Activated naive CD4-positive, alpha-beta T cell treated with anti-CD3 and anti-CD28 coated beads, Interleukin-2, amount 50 U/mL, for 72 hours (primary cell): ENCODE measurements around the gene CRIP3. TPM values are rescaled to one million over a fixed set of nuclear protein-coding genes. Genes with fewer than 3 reads are reported as not detected.
"Not testable (repeated sequence)": the region's sequence is repeated elsewhere in the genome, so short reads cannot be mapped to it uniquely, and the experiment has no call there.

ENCODE experiments used
- ATAC-seq, 2 donors: fragments of 150-1000 bp; cut with Tn5 transposase; 2 replicates each; pipeline ENCODE4 v1.10.0; 2021; ENCODE audit warnings: mild to moderate bottlenecking in 2 of 2, moderate library complexity in 2 of 2
- DNase-seq, 2 donors: peaks; one replicate each; pipeline ENCODE4 v3.0.0; 2021 to 2022; ENCODE audit warnings: low spot score in 2 of 2
- H3K27ac Mint-ChIP-seq, 2 donors: one replicate each; pipeline ENCODE4 v1.8.0; 2022; ENCODE audit warnings: mild to moderate bottlenecking in 2 of 2, mixed read lengths in 2 of 2
- H3K36me3 Mint-ChIP-seq, 2 donors: one replicate each; pipeline ENCODE4 v1.8.0; 2022; ENCODE audit warnings: mixed read lengths in 2 of 2
- H3K9me3 Mint-ChIP-seq, 2 donors: one replicate each; pipeline ENCODE4 v1.8.0; 2022; ENCODE audit warnings: mixed read lengths in 2 of 2
- total RNA-seq, 2 donors: library from RNA; stranded (reverse); gene quantifications; one replicate each; pipeline ENCODE4 v1.2.3, GENCODE V29; 2022

Gene CRIP3
- total RNA-seq, 2 donors from 2014 or later, result 4.2 to 6.4 TPM

DNA sequence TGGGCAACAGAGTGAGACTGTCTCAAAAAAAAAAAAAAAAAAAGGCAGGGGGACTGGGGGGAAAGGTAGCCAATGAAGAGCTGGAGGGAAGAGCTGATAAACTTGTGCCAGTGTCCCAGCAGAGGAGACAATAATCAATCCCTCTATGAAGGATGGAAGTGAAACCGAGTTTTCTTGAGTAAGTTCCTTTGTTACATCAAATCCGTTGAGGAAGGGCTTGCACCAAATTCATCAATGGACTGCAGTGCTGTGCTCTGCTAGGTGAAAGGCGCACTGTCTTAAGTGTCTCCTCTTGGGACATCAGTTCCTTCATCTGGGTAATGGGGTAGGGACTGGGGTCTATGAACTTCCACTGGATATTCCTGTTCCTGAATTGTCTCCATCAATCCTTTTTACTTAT is 3.0 kb upstream of the CRIP3 start:
- Mint-ChIP-seq H3K36me3 (no peaks in the 10 kb centered on the region), H3K27ac (no peak overlapping the region), H3K9me3 (no peaks in the 10 kb centered on the region)
- DNase-seq (no peak), ATAC-seq (no peak)

DNA sequence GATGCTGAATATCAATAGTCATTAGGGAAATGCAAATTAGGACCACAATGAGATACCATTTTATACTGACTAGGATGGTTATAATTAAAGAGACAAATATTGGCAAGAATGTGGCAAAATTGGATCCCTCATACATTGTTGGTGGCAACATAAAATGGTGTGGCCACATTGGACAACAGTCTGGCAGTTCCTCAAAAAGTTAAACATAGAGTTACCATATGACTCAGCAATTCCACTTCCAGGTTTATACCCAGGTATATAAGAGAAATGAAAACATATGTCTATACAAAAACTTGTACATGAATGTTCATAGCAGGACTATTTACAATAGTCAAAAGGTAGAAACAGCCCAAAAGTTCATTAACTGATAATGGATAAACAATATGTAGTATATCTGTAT is 2.0 kb upstream of the CRIP3 start:
- DNase-seq (no peak), ATAC-seq (no peak)
- Mint-ChIP-seq H3K9me3 (no peaks in the 10 kb centered on the region), H3K36me3 (no peaks in the 10 kb centered on the region), H3K27ac (no peak overlapping the region)

DNA sequence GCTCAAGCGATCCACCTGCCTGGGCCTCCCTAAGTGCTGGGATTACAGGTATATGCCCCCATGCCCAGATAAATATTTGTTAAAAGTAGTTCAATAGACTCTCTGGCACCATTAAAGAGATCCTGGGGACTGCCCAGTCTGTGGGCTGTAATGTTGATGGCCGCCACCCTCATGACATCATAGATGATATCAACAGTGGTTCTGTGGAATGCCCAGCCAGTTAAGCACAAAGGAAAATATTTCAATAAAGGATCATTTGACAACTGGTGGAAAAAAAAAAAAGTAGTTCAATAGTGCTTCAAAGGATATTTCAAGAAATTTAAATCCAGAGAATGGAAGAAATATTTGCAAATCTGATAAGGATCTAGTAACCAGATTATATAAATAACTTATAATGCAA is 1.5 kb upstream of the CRIP3 start:
- no peaks in the 10 kb centered on the region for H3K9me3 Mint-ChIP-seq
- no peak overlapping the region for H3K27ac Mint-ChIP-seq
- ATAC-seq, result no peak
- H3K36me3 Mint-ChIP-seq, result no peaks in the 10 kb centered on the region
- DNase-seq, result no peak

DNA sequence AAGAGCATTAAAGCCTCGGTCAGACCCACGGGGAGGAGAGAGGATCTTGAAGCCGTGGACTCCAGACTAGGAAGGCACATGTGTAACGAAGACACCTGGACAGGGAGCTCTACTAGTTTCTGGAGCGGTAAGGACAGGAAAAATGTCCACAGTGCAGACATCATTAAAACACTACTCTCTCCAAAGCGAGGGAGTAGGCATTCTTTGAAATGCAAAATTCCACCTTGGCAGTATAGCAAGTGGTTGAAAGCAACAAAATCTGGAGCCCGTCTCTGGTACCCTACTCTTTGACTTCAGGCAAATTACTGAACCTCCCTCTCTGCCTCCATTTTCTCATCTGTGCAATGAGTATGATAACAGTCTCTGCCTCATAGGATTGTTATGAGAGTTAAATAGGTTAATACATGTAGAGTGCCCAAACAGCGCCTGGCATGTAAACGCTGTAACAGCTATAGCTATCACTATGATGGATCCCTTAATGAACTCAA is 408 bp upstream of the CRIP3 start:
- Mint-ChIP-seq H3K9me3 (no peaks in the 10 kb centered on the region), H3K27ac (peak overlapping the region in 1 of 2 donors; percentile 68), H3K36me3 (no peaks in the 10 kb centered on the region)
- DNase-seq, result no peak
- no peak for ATAC-seq

DNA sequence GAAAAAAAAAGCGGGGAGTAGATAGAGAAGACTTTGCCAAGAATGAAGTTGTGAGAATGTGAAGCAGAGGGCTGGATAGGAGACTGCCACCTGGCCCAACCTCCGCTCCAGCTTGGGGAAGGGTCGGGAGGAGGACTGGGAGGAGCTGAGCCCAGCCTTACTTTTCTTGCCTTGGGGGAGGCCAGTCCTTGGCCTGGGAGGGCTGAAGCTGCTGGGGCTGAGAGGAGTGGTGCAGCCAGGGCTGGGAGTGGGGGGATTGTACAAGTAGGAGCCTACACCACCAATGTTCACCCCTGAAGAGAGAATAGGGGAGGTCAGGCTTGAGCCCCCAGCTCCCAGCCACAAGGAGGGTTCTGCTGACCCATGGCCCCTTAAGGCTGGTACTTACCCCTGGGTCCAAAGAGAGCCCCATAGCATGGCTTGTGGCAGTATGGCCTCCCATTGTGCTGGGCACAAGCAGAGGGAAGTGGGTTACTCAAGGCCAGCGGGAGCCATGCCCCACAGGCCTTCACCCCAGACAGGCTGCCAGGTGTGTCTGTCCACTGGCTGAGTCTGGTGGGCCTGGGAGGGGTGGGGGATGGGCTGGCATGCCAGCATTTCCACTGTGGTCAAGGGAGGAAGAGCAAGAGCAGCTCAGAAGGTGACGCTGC is 1.1 kb downstream of the CRIP3 start:
- no peaks in the 10 kb centered on the region for H3K36me3 Mint-ChIP-seq
- no peak for DNase-seq
- no peaks in the 10 kb centered on the region for H3K9me3 Mint-ChIP-seq
- no peak for ATAC-seq
- no peak overlapping the region for H3K27ac Mint-ChIP-seq

DNA sequence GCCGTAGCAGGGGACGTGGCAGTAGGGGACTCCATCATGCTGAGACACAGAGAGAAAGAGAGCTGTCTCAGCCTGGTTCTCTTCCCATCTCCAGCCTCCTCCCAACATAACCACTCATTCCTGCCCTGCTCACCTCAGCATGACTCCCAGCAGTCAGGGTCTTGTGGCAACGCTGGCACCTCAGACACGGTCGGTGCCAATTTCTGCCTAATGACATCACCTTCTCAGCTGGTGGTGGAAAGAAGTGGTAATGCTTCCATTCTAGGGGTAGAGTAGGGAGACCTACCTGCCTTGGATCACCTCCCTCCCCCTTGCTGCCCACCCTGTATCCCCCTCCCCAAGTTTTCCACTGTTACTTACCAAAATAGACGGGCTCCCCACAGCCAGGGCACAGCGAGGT is 2.5 kb downstream of the CRIP3 start:
- Mint-ChIP-seq H3K9me3 (no peaks in the 10 kb centered on the region), H3K36me3 (no peaks in the 10 kb centered on the region), H3K27ac (no peak overlapping the region)
- ATAC-seq, result no peak
- DNase-seq, result no peak

DNA sequence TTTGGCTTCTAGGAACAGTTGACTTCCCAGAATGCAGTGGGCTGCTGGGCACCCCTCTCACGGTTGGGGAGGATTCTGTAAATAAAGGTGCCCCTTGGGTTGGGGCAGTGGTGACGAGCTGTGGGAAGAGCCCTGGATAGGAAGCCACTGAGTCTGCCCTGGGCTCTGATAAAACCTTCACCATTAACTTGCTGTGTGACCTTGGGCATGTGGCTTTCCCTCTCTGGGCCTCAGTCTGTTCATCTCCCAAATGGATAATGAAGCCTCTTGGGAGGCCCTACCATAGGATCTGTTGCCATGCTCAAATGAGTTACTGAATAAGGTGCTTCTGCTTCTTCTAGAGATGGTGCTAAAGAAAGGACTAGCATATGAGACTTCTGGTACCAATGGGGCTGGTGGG is 3.7 kb downstream of the CRIP3 start:
- Mint-ChIP-seq H3K9me3 (no peaks in the 10 kb centered on the region), H3K27ac (no peak overlapping the region), H3K36me3 (no peaks in the 10 kb centered on the region)
- ATAC-seq (no peak), DNase-seq (no peak)

DNA sequence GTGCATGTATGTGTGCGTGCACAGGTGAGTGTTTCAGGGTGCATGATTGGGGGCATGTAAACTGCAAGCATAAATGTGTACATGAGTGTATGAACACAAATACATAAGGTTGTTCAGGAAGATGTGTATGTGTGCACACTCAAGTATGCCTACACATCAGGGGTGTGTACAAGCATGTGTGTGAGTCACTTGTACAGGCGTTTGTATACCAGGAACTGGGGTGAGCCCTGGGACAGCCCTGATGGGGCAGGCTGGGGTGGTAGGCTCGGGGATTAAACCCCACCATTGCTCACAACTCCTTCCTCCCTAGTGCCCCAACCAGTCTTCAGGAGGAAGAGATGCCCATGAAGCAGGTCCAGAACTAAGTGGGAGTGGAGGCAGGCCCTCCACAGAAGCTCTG is 4.3 kb downstream of the CRIP3 start:
- DNase-seq, result no peak
- Mint-ChIP-seq H3K27ac (no peak overlapping the region), H3K9me3 (no peaks in the 10 kb centered on the region), H3K36me3 (no peaks in the 10 kb centered on the region)
- no peak for ATAC-seq

DNA sequence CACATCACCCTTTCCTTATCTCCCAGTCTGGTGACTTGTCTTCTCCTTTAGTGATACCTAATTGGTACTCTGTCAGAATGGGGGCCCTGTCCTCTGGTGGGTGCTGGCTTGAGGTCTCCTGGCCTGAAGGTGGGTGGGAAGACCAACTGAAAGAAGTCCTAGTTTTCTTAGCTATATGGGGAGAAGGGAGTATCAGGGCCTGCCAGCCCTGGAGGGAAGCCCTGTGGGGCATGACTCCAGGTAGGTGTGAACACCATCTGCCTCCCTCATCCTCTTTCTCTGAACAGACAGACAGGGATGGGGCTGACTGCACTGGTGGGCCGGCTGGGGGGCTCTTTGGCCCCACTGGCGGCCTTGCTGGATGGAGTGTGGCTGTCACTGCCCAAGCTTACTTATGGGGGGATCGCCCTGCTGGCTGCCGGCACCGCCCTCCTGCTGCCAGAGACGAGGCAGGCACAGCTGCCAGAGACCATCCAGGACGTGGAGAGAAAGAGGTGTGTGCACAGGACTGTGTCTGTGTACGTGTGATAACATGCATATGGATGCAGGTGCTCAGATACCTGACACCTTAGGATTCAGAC is 4.8 kb downstream of the CRIP3 start:
- no peak for DNase-seq
- Mint-ChIP-seq H3K36me3 (no peaks in the 10 kb centered on the region), H3K9me3 (no peaks in the 10 kb centered on the region), H3K27ac (no peak overlapping the region)
- no peak for ATAC-seq

DNA sequence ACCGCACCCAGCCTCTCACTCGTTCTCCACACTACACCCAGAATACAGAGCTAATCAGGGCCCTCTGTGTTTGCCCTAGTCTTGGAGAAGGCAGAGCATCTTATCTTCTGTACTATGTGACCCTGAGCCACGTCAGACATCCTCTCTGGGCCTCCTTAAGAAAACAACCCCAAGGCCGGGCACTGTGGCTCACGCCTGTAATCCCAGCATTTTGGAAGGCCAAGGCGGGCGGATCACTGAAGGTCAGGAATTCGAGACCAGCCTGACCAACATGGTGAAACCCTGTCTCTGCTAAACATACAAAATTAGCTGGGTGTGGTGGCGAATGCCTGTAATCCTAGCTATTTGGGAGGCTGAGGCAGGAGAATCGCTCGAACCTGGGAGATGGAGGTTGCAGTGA is 5.6 kb downstream of the CRIP3 start:
- not testable (repeated sequence) for H3K9me3 Mint-ChIP-seq, H3K36me3 Mint-ChIP-seq, ATAC-seq, H3K27ac Mint-ChIP-seq, DNase-seq

DNA sequence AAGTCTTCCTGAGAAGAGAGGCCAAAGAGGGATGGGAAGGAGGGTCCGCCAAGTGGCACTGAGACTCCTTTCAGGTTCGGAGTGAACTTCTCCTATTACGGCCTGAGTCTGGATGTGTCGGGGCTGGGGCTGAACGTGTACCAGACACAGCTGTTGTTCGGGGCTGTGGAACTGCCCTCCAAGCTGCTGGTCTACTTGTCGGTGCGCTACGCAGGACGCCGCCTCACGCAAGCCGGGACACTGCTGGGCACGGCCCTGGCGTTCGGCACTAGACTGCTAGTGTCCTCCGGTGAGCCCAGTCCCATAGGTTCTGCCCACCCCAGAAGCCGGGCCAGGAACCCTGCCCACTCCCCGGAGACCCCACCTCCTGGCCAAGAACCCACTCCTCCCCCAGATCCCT is 6.5 kb downstream of the CRIP3 start:
- no peak for DNase-seq
- Mint-ChIP-seq H3K36me3 (no peaks in the 10 kb centered on the region), H3K27ac (no peak overlapping the region), H3K9me3 (no peaks in the 10 kb centered on the region)
- no peak for ATAC-seq

DNA sequence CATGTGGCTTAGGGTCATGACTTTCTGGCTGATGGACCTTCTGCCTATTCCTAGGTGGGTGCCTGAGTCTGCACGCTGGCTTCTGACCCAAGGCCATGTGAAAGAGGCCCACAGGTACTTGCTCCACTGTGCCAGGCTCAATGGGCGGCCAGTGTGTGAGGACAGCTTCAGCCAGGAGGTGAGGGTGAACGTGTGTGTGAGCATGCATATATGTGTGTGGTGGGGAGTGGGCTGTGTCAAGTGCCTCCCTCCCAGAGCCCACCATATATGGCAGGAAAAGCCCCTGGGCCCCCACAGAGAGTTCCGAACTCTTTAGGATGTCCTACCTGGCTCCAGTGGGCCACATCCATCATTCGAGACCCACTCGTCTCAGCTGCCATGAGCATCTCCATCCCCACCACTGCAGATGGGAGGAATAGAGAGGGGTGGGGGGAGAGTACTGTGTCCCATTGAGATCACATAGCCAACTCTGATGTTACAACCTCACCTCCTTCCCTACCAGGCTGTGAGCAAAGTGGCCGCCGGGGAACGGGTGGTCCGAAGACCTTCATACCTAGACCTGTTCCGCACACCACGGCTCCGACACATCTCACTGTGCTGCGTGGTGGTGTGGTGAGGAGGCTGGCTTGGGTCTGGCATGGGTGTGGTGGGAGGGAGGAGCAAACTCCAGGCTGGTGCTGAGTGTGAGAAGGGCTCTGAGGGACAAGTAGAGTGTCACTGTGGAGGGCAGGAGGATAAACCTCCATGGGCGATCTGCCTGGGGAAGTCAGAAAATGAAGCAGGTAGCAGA is 7.3 kb downstream of the CRIP3 start:
- no peak for ATAC-seq
- H3K27ac Mint-ChIP-seq, result no peak overlapping the region

DNA sequence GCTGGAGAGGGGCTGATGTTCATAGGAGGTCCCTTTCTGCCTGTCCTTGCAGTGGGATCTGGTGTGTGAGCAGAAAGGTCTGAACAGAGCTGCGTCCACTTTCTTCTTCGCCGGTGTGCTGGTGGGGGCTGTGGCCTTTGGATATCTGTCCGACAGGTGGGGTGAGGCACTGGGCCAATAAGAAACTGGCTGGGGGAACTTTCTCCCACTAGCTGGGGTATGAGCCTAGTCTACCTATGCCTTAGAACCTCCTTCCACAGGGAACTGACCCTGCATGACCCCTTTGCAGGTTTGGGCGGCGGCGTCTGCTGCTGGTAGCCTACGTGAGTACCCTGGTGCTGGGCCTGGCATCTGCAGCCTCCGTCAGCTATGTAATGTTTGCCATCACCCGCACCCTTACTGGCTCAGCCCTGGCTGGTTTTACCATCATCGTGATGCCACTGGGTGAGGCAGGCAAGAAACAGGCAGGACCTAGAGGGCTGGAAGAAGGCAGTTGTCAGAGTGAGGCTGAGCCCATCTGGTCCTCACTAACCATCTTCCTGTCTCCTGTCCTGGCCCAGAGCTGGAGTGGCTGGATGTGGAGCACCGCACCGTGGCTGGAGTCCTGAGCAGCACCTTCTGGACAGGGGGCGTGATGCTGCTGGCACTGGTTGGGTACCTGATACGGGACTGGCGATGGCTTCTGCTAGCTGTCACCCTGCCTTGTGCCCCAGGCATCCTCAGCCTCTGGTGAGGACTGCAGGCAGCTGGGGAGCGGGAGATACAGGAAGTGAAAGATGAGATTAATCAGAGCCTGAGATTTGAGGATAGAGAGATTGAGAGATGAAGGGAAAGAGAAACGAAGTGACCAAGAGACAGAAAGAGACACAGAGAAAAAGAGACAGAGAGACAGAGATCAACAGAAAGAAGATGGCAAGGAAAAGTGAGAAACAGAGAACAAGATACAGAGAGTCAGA is 9.0 kb downstream of the CRIP3 start:
- H3K27ac Mint-ChIP-seq, result no peak overlapping the region
- H3K9me3 Mint-ChIP-seq, result no peaks in the 10 kb centered on the region
- DNase-seq, result no peak
- no peak for ATAC-seq
- H3K36me3 Mint-ChIP-seq, result no peaks in the 10 kb centered on the region

More for the DNA sequence above, 7.3 kb downstream of the CRIP3 start:
- Mint-ChIP-seq H3K36me3 (no peaks in the 10 kb centered on the region), H3K9me3 (no peaks in the 10 kb centered on the region)
- no peak for DNase-seq

DNA sequence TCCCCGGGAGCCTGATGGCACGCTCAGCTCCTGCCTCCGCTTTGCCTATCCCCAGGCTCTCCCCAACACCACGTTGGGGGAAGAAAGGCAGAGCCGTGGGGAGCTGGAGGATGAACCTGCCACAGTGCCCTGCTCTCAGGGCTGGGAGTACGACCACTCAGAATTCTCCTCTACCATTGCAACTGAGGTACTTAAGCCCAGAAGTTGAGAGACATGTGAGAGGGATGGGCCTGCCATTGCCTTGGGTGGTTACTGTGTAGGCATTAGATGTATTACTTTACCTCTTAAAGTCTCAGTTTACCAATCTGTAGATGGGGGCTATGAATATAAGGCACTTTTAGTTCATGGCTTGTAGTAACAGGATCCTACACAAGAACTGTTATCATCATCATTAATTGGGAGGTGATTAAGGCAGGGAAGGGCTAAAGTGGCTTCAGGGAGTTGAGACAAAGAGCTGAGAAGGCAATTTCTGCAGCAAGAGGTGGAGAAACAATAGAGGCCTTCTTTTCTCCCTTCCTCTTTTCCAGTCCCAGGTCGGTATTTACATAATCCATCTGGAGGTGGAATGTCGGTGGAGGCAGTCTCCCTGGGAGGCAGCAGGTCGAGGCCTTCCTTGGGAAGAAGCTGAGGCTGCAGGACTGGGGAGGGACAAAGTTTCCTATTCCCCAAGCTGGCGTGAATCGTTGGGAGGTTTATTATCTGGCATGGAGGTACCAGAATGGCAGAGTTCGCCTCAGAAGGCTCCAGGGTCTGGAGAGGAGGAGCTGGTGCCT is 9.9 kb downstream of the CRIP3 start:
- DNase-seq (no peak), ATAC-seq (no peak)
- H3K9me3 Mint-ChIP-seq, result no peaks in the 10 kb centered on the region
- no peaks in the 10 kb centered on the region for H3K36me3 Mint-ChIP-seq
- H3K27ac Mint-ChIP-seq, result no peak overlapping the region

DNA sequence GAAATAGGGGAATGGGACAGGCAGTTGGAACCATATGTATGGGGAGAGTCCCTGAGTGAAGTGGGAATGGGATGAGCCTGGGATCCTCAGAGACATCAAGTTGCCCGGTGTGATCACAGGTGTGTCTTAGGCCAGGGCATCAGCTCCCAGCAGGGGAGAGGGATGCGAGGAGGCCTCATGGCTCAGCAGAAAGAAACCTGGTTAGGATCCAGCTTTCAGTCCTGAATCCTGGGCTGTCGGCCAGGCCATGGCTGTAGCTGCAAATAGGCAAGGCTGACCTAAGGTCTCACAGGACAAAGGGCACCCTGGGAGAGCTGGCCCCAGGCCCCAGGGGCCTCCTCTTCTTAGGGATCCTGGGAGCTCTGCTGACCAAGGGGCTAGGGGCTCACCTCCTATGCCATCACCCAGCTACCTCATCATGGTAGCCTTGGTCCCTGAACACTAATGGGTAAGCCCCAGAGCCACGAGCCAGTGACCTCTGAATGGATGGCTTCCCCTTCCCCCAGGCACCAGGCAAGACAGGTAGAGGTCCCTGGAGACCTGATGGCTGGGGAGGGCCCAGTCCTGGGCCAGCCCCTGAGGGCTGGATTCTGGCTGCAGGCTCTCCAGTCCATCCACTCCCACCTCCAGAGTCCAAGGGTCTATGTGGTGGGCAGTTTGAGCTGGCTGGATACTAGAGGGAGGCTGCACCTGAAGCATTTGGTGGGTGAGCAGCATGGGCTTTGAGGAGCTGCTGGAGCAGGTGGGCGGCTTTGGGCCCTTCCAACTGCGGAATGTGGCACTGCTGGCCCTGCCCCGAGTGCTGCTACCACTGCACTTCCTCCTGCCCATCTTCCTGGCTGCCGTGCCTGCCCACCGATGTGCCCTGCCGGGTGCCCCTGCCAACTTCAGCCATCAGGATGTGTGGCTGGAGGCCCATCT is 10.7 kb downstream of the CRIP3 start, which contains the start of gene SLC22A7:
Gene SLC22A7 (plus strand): TSS at position 617 of the 921 bp plus-strand sequence. CDS start 99 bp downstream, at position 716.
- Mint-ChIP-seq H3K36me3 (no peaks in the 10 kb centered on the region), H3K9me3 (no peaks in the 10 kb centered on the region), H3K27ac (no peak within 1 kb of the TSS)
- DNase-seq (no peak), ATAC-seq (no peak)
